SJSA1 (cell line): ENCODE data around the gene VPS51. TPM values are rescaled to one million over a fixed set of nuclear protein-coding genes. Genes with fewer than 3 reads are reported as not detected.

Experiments
- DNase-seq, 2 experiments: peaks; one replicate each; pipeline ENCODE4 v3.0.0-alpha.2; 2015 to 2020; ENCODE audit warnings: low spot score in 2 of 2, low read depth in 1 of 2
- H3K27ac ChIP-seq: fragments of 250-450 bp; sonication (Bioruptor Pico); 2 replicates; pipeline ENCODE4 v1.5.1; 2020; ENCODE audit warnings: mild to moderate bottlenecking, moderate library complexity
- H3K27me3 ChIP-seq: fragments of 250-450 bp; sonication (Bioruptor Pico); replicated peaks from 2 replicates; pipeline ENCODE4 v1.5.1; 2020; ENCODE audit warnings: mild to moderate bottlenecking, moderate library complexity
- H3K36me3 ChIP-seq: fragments of 250-450 bp; sonication (Bioruptor Pico); 2 replicates; pipeline ENCODE4 v1.5.1; 2020; ENCODE audit warnings: mild to moderate bottlenecking
- H3K4me1 ChIP-seq: fragments of 250-450 bp; sonication (Bioruptor Pico); replicated peaks from 2 replicates; pipeline ENCODE4 v1.6.1; 2021; ENCODE audit warnings: mild to moderate bottlenecking
- H3K4me3 ChIP-seq: fragments of 250-450 bp; sonication (Bioruptor Pico); 2 replicates; pipeline ENCODE4 v1.5.1; 2020; ENCODE audit warnings: mild to moderate bottlenecking
- H3K9me3 ChIP-seq: fragments of 250-450 bp; sonication (Bioruptor Pico); replicated peaks from 2 replicates; pipeline ENCODE4 v1.5.1; 2020; ENCODE audit warnings: mild to moderate bottlenecking
- total RNA-seq: library from RNA; depleted of rRNA; stranded (reverse); fragments of >200 nt; shearing (Covaris generic); gene quantifications from 2 replicates; pipeline ENCODE4 v1.2.3, GENCODE V29; 2014

VPS51 gene
- total RNA-seq, 1 experiment from 2014 or later: 387 TPM

DNA sequence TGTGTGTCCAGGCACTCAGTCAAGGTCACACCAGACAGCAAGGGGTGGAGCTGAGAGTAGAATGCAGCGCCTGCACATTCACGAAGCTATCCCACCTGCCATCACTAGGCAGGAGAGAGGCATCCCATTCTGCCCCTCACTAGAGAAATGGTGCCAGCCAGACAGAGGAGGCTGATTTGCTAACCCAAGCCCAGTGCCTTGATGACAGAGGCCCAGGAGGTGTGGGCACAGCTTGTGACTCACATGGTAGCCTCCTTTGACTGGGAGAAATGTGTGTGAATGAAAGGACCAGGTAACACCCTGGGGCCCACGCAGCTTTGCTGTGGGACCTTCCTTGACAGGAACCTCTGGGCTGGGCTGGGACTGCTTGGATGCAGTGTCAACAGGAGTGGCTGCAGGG lies 32.5 kb upstream of the VPS51 start:
- H3K27ac ChIP-seq: no peak overlapping the region
- no peaks in the 10 kb centered on the region; the same call in 1 of the 2 replicates for H3K27me3 ChIP-seq
- DNase-seq: no peak
- no peaks in the 10 kb centered on the region for H3K4me1 ChIP-seq
- H3K9me3 ChIP-seq: no peaks in the 10 kb centered on the region; the same call in 1 of the 2 replicates
- no peak overlapping the region for H3K4me3 ChIP-seq
- H3K36me3 ChIP-seq: no peaks in the 10 kb centered on the region

DNA sequence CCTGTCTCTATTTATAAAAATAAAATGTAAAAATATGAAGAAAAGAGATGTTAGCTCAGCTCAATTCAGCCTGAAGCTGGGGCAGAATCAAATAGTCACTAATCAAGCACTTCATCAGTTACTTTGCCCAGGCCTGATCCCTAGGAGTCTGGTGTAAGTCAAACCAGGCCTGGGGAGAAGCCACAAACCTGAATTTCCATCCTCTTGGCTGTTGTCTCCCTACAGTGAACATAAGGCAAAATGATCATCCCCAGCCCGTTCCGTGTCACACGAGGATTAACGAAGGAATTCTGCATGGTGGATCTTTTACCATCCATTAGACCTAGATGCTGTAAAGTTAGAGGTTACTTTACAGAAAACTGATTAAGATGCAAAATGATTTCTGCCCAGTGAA lies 31.2 kb upstream of the VPS51 start:
- DNase-seq: no peak
- no peak overlapping the region for H3K27ac ChIP-seq
- H3K9me3 ChIP-seq: no peaks in the 10 kb centered on the region; the same call in 1 of the 2 replicates
- no peaks in the 10 kb centered on the region for H3K4me1 ChIP-seq
- no peaks in the 10 kb centered on the region; the same call in 1 of the 2 replicates for H3K27me3 ChIP-seq
- no peak overlapping the region for H3K4me3 ChIP-seq
- H3K36me3 ChIP-seq: no peaks in the 10 kb centered on the region

- DNase-seq: no peak
- H3K4me3 ChIP-seq: no peak overlapping the region
- H3K4me1 ChIP-seq: no peaks in the 10 kb centered on the region
- no peaks in the 10 kb centered on the region for H3K27me3 ChIP-seq
- H3K9me3 ChIP-seq: no peaks in the 10 kb centered on the region
- no peak overlapping the region for H3K27ac ChIP-seq
- no peaks in the 10 kb centered on the region for H3K36me3 ChIP-seq
Observed at GRCh38 chr11:65065851-65066250, 30.2 kb upstream of the VPS51 start.

GRCh38 chr11:65066315-65066714 lies 29.7 kb upstream of the VPS51 start:
- no peak for DNase-seq
- H3K4me3 ChIP-seq: no peak overlapping the region
- no peaks in the 10 kb centered on the region for H3K4me1 ChIP-seq
- H3K9me3 ChIP-seq: no peaks in the 10 kb centered on the region
- no peaks in the 10 kb centered on the region for H3K36me3 ChIP-seq
- H3K27ac ChIP-seq: no peak overlapping the region
- no peaks in the 10 kb centered on the region for H3K27me3 ChIP-seq

GRCh38 chr11:65066805-65067291 lies 29.2 kb upstream of the VPS51 start:
- DNase-seq: no peak
- H3K4me1 ChIP-seq: no peaks in the 10 kb centered on the region
- H3K27ac ChIP-seq: no peak overlapping the region
- no peaks in the 10 kb centered on the region for H3K27me3 ChIP-seq
- no peaks in the 10 kb centered on the region for H3K36me3 ChIP-seq
- H3K4me3 ChIP-seq: no peak overlapping the region
- no peaks in the 10 kb centered on the region for H3K9me3 ChIP-seq

GRCh38 chr11:65067446-65067845 lies 28.6 kb upstream of the VPS51 start:
- Histone ChIP-seq H3K4me1 (no peaks in the 10 kb centered on the region), H3K36me3 (no peaks in the 10 kb centered on the region), H3K27ac (no peak overlapping the region), H3K9me3 (no peaks in the 10 kb centered on the region), H3K27me3 (no peaks in the 10 kb centered on the region), H3K4me3 (no peak overlapping the region)
- no peak for DNase-seq

GRCh38 chr11:65069217-65069616 lies 26.8 kb upstream of the VPS51 start:
- no peaks in the 10 kb centered on the region for H3K27me3 ChIP-seq
- no peaks in the 10 kb centered on the region for H3K4me1 ChIP-seq
- no peaks in the 10 kb centered on the region for H3K9me3 ChIP-seq
- H3K36me3 ChIP-seq: no peaks in the 10 kb centered on the region
- H3K27ac ChIP-seq: no peak overlapping the region
- no peak for DNase-seq
- H3K4me3 ChIP-seq: no peak overlapping the region

- Histone ChIP-seq H3K4me3 (no peak overlapping the region), H3K36me3 (peaks cover 16% of the 10 kb centered on the region), H3K27me3 (no peaks in the 10 kb centered on the region), H3K9me3 (no peaks in the 10 kb centered on the region), H3K27ac (no peak overlapping the region), H3K4me1 (no peaks in the 10 kb centered on the region)
- DNase-seq: no peak
Observed at GRCh38 chr11:65071907-65072630, 23.9 kb upstream of the VPS51 start.

- Histone ChIP-seq H3K9me3 (no peaks in the 10 kb centered on the region), H3K27me3 (no peaks in the 10 kb centered on the region), H3K4me1 (no peaks in the 10 kb centered on the region), H3K4me3 (no peak overlapping the region), H3K27ac (no peak overlapping the region), H3K36me3 (peaks cover 22% of the 10 kb centered on the region)
- no peak for DNase-seq
Observed at GRCh38 chr11:65072631-65072966, 23.4 kb upstream of the VPS51 start.

GRCh38 chr11:65077451-65077850 lies 18.6 kb upstream of the VPS51 start:
- H3K4me1 ChIP-seq: peaks cover under 1% of the 10 kb centered on the region
- no peak overlapping the region for H3K4me3 ChIP-seq
- H3K36me3 ChIP-seq: peaks cover 69% of the 10 kb centered on the region
- H3K9me3 ChIP-seq: no peaks in the 10 kb centered on the region
- DNase-seq: no peak
- no peaks in the 10 kb centered on the region for H3K27me3 ChIP-seq
- no peak overlapping the region for H3K27ac ChIP-seq

- no peaks in the 10 kb centered on the region for H3K27me3 ChIP-seq
- peak in 1 of 2 experiments; percentile 40 for DNase-seq
- no peaks in the 10 kb centered on the region for H3K9me3 ChIP-seq
- H3K4me3 ChIP-seq: no peak overlapping the region
- H3K27ac ChIP-seq: no peak overlapping the region
- H3K36me3 ChIP-seq: peaks cover 76% of the 10 kb centered on the region
- H3K4me1 ChIP-seq: peaks cover 8% of the 10 kb centered on the region
Observed at GRCh38 chr11:65078151-65078550, 17.9 kb upstream of the VPS51 start.

DNA sequence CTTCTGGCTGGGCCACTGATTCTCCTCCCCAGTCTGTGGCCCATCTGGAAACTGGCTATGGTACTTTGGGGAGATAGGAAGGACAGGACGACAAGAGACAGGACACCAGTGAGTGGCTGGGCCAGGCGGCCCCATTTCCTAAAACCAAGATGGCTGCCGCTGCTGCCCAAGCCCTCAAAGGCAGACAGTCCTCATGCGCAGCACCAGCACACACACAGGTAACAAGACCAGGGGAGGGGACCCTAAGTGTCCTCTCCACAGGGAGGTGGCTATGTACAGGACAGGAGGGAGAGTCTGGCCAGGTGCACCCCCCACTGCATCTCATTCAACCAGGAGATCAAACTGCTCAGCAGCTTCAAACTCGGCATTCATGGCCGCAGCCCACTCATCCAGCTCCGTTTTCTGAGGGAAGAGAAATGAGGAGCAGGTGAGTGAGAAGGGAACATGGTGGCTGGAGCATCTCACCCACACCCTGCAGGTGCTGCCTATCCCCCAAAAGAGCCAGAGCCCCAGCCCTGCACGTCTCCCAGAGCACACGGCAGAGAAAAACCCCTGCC lies 17.1 kb upstream of the VPS51 start:
- Histone ChIP-seq H3K36me3 (peaks cover 83% of the 10 kb centered on the region), H3K4me3 (no peak overlapping the region), H3K4me1 (peaks cover 9% of the 10 kb centered on the region), H3K27me3 (no peaks in the 10 kb centered on the region), H3K9me3 (no peaks in the 10 kb centered on the region), H3K27ac (no peak overlapping the region)
- no peak for DNase-seq

DNA sequence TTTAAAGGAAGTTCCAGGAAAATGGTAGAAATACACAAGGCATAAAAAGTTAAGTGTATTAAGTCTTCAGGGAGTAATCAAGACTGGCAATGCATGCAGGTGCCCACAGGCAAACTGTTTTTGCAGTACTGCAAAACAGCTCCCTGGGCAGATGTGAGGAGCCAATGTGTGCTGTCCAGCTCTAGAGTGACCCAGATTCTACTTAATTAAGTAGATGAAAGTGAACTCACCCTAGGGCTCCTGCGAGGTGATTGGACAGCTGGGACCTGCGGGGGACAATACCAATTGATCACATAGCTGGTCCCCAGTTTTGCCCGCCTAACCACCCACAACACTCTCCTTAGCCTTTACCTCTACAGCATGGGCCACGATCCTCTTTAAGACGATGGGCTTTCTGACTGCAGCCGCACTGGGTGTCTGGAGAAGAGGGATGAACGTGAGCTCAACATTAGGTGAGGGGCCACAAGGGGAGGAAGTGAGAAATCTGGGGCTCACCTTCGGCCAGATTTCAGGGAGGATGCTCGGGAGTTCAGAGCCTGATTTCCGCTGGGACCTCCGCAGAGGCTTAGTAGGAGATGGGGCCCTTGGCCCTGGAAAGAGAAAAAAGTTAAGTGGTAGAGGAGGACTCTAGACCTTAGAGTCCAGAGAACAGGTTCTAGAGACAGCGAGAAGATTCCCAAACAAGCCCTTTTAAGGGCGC lies 12.7 kb upstream of the VPS51 start:
- Histone ChIP-seq H3K27ac (peak overlapping the region; percentile 80), H3K36me3 (peaks cover 91% of the 10 kb centered on the region), H3K4me1 (peaks cover 16% of the 10 kb centered on the region), H3K4me3 (peak overlapping the region; percentile 76), H3K9me3 (no peaks in the 10 kb centered on the region), H3K27me3 (no peaks in the 10 kb centered on the region)
- peak in 1 of 2 experiments; percentile 27 for DNase-seq
